SK-N-SH (cell line): ENCODE measurements around the gene DIPK1A. TPM values are rescaled to one million over a fixed set of nuclear protein-coding genes. Genes with fewer than 3 reads are reported as not detected.

Source experiments
- CTCF ChIA-PET: fragments of 300-600, 350-600 bp; formaldehyde crosslinking; extraction: SDS; loops from one replicate; lab custom pipeline; 2021; lab: Yijun Ruan, JAX
- POLR2A ChIA-PET: fragments of 350-600 bp; sonication (Branson Sonifier 250); formaldehyde crosslinking; extraction: SDS; loops from one replicate; lab custom pipeline; 2020; ENCODE audit warnings: antibody characterized with exemption, inconsistent platforms; lab: Yijun Ruan, JAX
- DNase-seq: peaks from one replicate; pipeline ENCODE4 v3.0.0; 2012
- H2AFZ ChIP-seq: fragments of 200-600 bp; sonication (generic); 2 replicates; pipeline ENCODE4 v1.8.1; 2016; ENCODE audit warnings: antibody characterized with exemption, mild to moderate bottlenecking, low read depth
- H3F3A ChIP-seq: fragments of 200-600 bp; sonication (generic); replicated peaks from 2 replicates; pipeline ENCODE3; 2016; ENCODE audit warnings: antibody characterized with exemption, mild to moderate bottlenecking; ENCODE audit not compliant: insufficient read depth
- H3K27ac ChIP-seq, 2 experiments: fragments of 200-500 bp in 1 of 2; fragments of 200-600 bp in 1 of 2; sonication (Bioruptor generic) in 1 of 2; sonication (generic), shearing (Covaris generic) in 1 of 2; 2 replicates each; pipeline versions ENCODE4 v1.5.1 to v1.6.1; 2014 to 2016; ENCODE audit warnings: low read depth in 2 of 2, inconsistent platforms in 1 of 2, low read length in 1 of 2, mild to moderate bottlenecking in 1 of 2, mixed read lengths in 1 of 2
- H3K27me3 ChIP-seq: fragments of 200-600 bp; sonication (generic), shearing (Covaris generic); 2 replicates; pipeline ENCODE4 v1.6.1; 2016; ENCODE audit warnings: mixed run types; ENCODE audit not compliant: insufficient read depth
- H3K36me3 ChIP-seq, 2 experiments: fragments of 200-500 bp in 1 of 2; fragments of 200-600 bp in 1 of 2; sonication (Bioruptor generic) in 1 of 2; sonication (generic) in 1 of 2; replicated peaks in 1 of 2; 2 replicates each; pipeline versions ENCODE3 to v1.5.1; 2014 to 2016; ENCODE audit warnings: low read length in 1 of 2, mild to moderate bottlenecking in 1 of 2; ENCODE audit not compliant: insufficient read depth in 2 of 2, control insufficient read depth in 1 of 2
- H3K4me1 ChIP-seq, 2 experiments: fragments of 200-500 bp in 1 of 2; fragments of 200-600 bp in 1 of 2; sonication (Bioruptor generic) in 1 of 2; sonication (generic), shearing (Covaris generic) in 1 of 2; 2 replicates each; pipeline versions ENCODE4 v1.5.1 to v1.6.1; 2014 to 2016; ENCODE audit warnings: low read depth in 1 of 2, low read length in 1 of 2, mixed run types in 1 of 2; ENCODE audit not compliant: insufficient read depth in 2 of 2, control insufficient read depth in 1 of 2
- H3K4me2 ChIP-seq: fragments of 200-600 bp; sonication (generic), shearing (Covaris generic); 2 replicates; pipeline ENCODE4 v1.6.1; 2017; ENCODE audit warnings: mixed run types
- H3K4me3 ChIP-seq, 2 experiments: fragments of 200-500 bp in 1 of 2; fragments of 200-600 bp in 1 of 2; sonication (Bioruptor generic) in 1 of 2; sonication (generic), shearing (Covaris generic) in 1 of 2; 2 replicates each; pipeline versions ENCODE4 v1.5.1 to v1.8.1; 2014 to 2016; ENCODE audit warnings: low read depth in 2 of 2, inconsistent platforms in 1 of 2, low read length in 1 of 2, mild to moderate bottlenecking in 1 of 2, mixed read lengths in 1 of 2, moderate library complexity in 1 of 2
- H3K79me2 ChIP-seq: fragments of 200-600 bp; sonication (generic); 2 replicates; pipeline ENCODE4 v1.8.1; 2017; ENCODE audit warnings: mild to moderate bottlenecking; ENCODE audit not compliant: insufficient read depth
- H3K9ac ChIP-seq: fragments of 200-600 bp; sonication (generic); 2 replicates; pipeline ENCODE4 v1.6.1; 2017; ENCODE audit warnings: mixed run types
- H3K9me2 ChIP-seq: fragments of 200-600 bp; sonication (generic); 2 replicates; pipeline ENCODE4 v1.6.1; 2017; ENCODE audit warnings: mixed run types
- H3K9me3 ChIP-seq: fragments of 200-600 bp; sonication (generic); 2 replicates; pipeline ENCODE4 v1.6.1; 2017; ENCODE audit warnings: mixed run types, mild to moderate bottlenecking, moderate library complexity
- H4K20me1 ChIP-seq: fragments of 200-600 bp; sonication (generic); 2 replicates; pipeline ENCODE4 v1.6.1; 2017; ENCODE audit warnings: mild to moderate bottlenecking, mixed run types; ENCODE audit not compliant: insufficient read depth
- CHD2 ChIP-seq: fragments of 150-350 bp; IDR thresholded peaks from 2 replicates; pipeline ENCODE4 v1.6.1; 2018; ENCODE audit warnings: low read length; ENCODE audit not compliant: partially characterized antibody
- EZH2phosphoT487 ChIP-seq: fragments of 200-600 bp; sonication (generic); IDR thresholded peaks from 2 replicates; pipeline ENCODE4 v1.6.1; 2017; ENCODE audit warnings: low read depth, mixed run types, mild to moderate bottlenecking, antibody characterized with exemption, moderate library complexity, borderline replicate concordance
- FOSL2 ChIP-seq: IDR thresholded peaks from 2 replicates; pipeline ENCODE4 v1.4.0; 2012; ENCODE audit warnings: low read depth, mild to moderate bottlenecking, moderate library complexity, borderline replicate concordance
- FOXM1 ChIP-seq: IDR thresholded peaks from 2 replicates; pipeline ENCODE4 v1.4.0; 2012; ENCODE audit warnings: low read depth, mild to moderate bottlenecking
- JUND ChIP-seq: IDR thresholded peaks from 2 replicates; pipeline ENCODE4 v1.4.0; 2012
- MEF2A ChIP-seq: IDR thresholded peaks from 2 replicates; pipeline ENCODE4 v1.4.0; 2012; ENCODE audit warnings: low read depth, borderline replicate concordance
- RAD21 ChIP-seq: IDR thresholded peaks from 2 replicates; pipeline ENCODE4 v1.6.1; 2012; ENCODE audit warnings: mild to moderate bottlenecking, low read length
- RCOR1 ChIP-seq: fragments of 150-350 bp; IDR thresholded peaks from 2 replicates; pipeline ENCODE4 v1.6.1; 2017; ENCODE audit warnings: antibody characterized with exemption, low read length
- RFX5 ChIP-seq: IDR thresholded peaks from 2 replicates; pipeline ENCODE4 v1.6.1; 2012; ENCODE audit warnings: mild to moderate bottlenecking, improper control_type of control experiment, low read length
- RXRA ChIP-seq: IDR thresholded peaks from 2 replicates; pipeline ENCODE4 v1.4.0; 2012; ENCODE audit warnings: low read depth, mild to moderate bottlenecking, borderline replicate concordance
- SIN3A ChIP-seq: IDR thresholded peaks from 2 replicates; pipeline ENCODE4 v1.6.1; 2012; ENCODE audit warnings: low read depth, mild to moderate bottlenecking, low read length, moderate library complexity, borderline replicate concordance
- TEAD4 ChIP-seq: IDR thresholded peaks from 2 replicates; pipeline ENCODE4 v1.4.0; 2012; ENCODE audit warnings: mild to moderate bottlenecking, borderline replicate concordance; ENCODE audit not compliant: insufficient read depth
- WGBS: methylation state at CpG from one replicate; pipeline ENCODE4 v1.1.6; 2017; ENCODE audit warnings: low lambda C conversion rate; 5-methylcytosine and 5-hydroxymethylcytosine counted together
- polyA plus RNA-seq, 3 experiments: library from polyadenylated mRNA; depleted of rRNA; stranded (reverse); fragments of >200 nt; gene quantifications; 2 replicates each; pipeline ENCODE4 v1.2.3, GENCODE V29; 2012
- TF ChIP-seq, protein P1 (sequence below): IDR thresholded peaks from 2 replicates; pipeline ENCODE4 v1.4.0; 2012; ENCODE audit warnings: low read depth, borderline replicate concordance
- TF ChIP-seq, protein P2 (sequence below): fragments of 150-350 bp; IDR thresholded peaks from 2 replicates; pipeline ENCODE4 v1.6.1; 2017; ENCODE audit warnings: antibody characterized with exemption, low read length, low read depth, borderline replicate concordance
- TF ChIP-seq, protein P3 (sequence below): fragments of 200-600 bp; sonication (generic); IDR thresholded peaks from 2 replicates; pipeline ENCODE4 v1.6.1; 2017; ENCODE audit warnings: antibody characterized with exemption, mild to moderate bottlenecking, moderate library complexity
- TF ChIP-seq, protein P4 (sequence below): IDR thresholded peaks from 2 replicates; pipeline ENCODE4 v1.4.0; 2012; ENCODE audit warnings: low read depth
- TF ChIP-seq, protein P5 (sequence below): fragments of 150-350 bp; IDR thresholded peaks from 2 replicates; pipeline ENCODE4 v1.6.1; 2016; ENCODE audit warnings: mild to moderate bottlenecking, low read depth, low read length

Gene DIPK1A
- polyA plus RNA-seq, 1 of the 3 experiments (the other 2 are of a cell fraction): 3.4 TPM

DNA sequence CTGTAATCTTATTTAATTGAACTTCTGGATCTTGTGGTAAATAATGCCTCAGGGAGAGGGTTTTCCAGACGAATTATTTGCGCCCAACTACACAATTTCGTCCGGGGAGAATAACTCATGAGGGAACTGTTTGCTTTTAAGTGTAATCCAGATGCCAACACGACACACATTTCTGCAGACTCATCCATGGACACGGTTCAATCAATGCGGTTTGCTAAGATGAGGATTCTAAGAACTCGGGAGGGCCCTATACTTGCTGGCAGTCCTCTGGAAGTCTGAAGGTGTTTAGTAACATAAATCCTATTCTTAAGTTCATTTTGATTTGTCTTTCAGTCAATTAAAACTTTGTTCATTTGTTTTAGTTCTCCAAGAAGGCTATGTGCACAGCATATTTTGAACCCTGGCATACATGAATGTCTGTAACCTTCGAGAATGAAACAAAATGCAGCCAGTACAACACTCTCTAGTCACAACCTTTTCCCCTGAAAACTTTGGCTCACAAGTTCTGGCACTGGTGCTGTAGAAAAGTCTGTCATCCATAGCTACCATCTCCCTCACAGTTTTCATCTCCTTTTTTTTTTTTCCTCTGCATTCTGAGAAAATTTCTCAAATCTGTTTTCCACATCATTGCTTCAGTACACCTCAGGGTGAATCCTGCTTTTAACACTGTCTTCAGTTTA, 38.8 kb downstream of the DIPK1A start:
- WGBS: 83% methylated on average over 9 of the region's 9 CpGs
- H3K9me3 ChIP-seq: no peaks in the 10 kb centered on the region
- no peaks in the 10 kb centered on the region for H3K79me2 ChIP-seq
- CTCF ChIA-PET: interaction anchor here (1.1 kb wide), 1 partner anchor 64 kb away, joined by 3 read pairs; no protein-coding TSS in a partner anchor
- POLR2A ChIA-PET: no interaction called here
- no peak overlapping the region for H2AFZ ChIP-seq
- TF ChIP-seq, protein P1, sequence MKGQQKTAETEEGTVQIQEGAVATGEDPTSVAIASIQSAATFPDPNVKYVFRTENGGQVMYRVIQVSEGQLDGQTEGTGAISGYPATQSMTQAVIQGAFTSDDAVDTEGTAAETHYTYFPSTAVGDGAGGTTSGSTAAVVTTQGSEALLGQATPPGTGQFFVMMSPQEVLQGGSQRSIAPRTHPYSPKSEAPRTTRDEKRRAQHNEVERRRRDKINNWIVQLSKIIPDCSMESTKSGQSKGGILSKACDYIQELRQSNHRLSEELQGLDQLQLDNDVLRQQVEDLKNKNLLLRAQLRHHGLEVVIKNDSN: no peak
- no peak for TF ChIP-seq FOXM1
- TF ChIP-seq, protein P2, sequence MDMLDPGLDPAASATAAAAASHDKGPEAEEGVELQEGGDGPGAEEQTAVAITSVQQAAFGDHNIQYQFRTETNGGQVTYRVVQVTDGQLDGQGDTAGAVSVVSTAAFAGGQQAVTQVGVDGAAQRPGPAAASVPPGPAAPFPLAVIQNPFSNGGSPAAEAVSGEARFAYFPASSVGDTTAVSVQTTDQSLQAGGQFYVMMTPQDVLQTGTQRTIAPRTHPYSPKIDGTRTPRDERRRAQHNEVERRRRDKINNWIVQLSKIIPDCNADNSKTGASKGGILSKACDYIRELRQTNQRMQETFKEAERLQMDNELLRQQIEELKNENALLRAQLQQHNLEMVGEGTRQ: no peak
- no peak for TF ChIP-seq RAD21
- TF ChIP-seq TEAD4: no peak
- no peaks in the 10 kb centered on the region for H3K27me3 ChIP-seq
- no peaks in the 10 kb centered on the region for H3K9me2 ChIP-seq
- no peak overlapping the region for H3K9ac ChIP-seq
- no peak overlapping the region for H3K27ac ChIP-seq
- H3K4me3 ChIP-seq: no peak overlapping the region
- H3K4me1 ChIP-seq: peaks cover 0 to 6% of the 10 kb centered on the region in 2 experiments; a peak in 2 of 4 replicates
- H3F3A ChIP-seq: no peaks in the 10 kb centered on the region
- H3K4me2 ChIP-seq: no peak overlapping the region
- no peaks in the 10 kb centered on the region for H3K36me3 ChIP-seq
- H4K20me1 ChIP-seq: no peaks in the 10 kb centered on the region
- no peak for DNase-seq

DNA sequence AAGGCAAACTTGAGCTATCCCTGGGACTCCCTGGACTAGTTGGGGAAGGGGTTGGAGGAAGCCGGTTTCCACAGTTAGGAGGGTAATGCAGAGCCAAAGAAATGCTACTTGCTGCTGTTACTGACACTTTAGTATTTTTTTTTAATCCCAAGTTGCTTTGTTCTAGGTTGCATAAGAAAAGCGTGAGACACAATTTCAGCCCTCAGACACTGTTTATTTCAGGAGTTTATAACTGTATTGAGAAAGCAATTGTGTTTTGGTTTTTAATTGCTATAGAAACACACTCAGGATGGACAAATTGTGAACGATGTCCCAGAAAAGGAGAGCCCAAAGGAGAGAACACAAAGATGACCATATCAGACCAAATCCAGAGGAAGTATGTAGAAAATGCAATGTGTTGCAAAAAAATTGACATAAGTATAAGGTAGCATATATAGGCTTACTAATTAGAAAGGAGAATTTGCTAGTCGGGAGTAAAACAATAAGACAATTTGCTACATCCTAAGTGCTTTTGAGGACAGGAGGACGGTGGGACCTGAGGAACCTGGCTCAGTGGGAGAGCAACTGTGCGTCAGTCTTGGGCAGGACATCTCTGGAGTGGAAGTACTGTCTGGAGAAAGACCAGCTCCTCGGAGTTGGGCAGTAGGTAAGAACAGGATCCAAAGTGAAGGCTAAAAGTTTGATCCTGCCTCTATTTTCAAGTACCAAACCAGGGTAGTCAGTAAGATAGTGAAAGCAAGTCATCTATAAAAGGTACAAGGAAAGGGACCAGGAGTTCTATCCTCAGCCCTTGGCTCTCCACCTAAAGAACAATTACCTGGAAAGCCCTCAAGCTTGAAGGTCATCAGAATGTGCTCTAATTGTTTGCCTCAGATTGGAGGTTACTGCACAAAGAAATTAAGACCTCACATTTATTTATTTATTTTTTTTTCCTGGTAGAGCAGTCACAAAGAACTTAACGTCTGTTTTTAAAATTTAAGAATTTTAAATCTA, 39.9 kb downstream of the DIPK1A start:
- ChIA-PET CTCF (interaction anchor here (0.5 to 1.4 kb wide), 3 partner anchors 39 to 73 kb away, joined by 3 read pairs; no protein-coding TSS in a partner anchor), POLR2A (no interaction called here)
- 87% methylated on average over 8 of the region's 8 CpGs for WGBS
- H3K4me2 ChIP-seq: no peak overlapping the region
- no peak for DNase-seq
- H3K79me2 ChIP-seq: no peaks in the 10 kb centered on the region
- peaks cover 0 to 6% of the 10 kb centered on the region in 2 experiments; a peak in 2 of 4 replicates for H3K4me1 ChIP-seq
- no peak overlapping the region for H3K4me3 ChIP-seq
- no peak overlapping the region for H2AFZ ChIP-seq
- no peaks in the 10 kb centered on the region for H3K9me2 ChIP-seq
- no peak overlapping the region for H3K9ac ChIP-seq
- H3K36me3 ChIP-seq: no peaks in the 10 kb centered on the region
- no peaks in the 10 kb centered on the region for H3K9me3 ChIP-seq
- no peak overlapping the region for H3K27ac ChIP-seq
- H3F3A ChIP-seq: no peaks in the 10 kb centered on the region
- H3K27me3 ChIP-seq: no peaks in the 10 kb centered on the region
- H4K20me1 ChIP-seq: no peaks in the 10 kb centered on the region
- no peak for TF ChIP-seq RXRA
- TF ChIP-seq RCOR1: no peak
- TF ChIP-seq RFX5: no peak
- no peak for TF ChIP-seq SIN3A
- no peak for TF ChIP-seq TEAD4
- TF ChIP-seq EZH2phosphoT487: no peak
- TF ChIP-seq, protein P3, sequence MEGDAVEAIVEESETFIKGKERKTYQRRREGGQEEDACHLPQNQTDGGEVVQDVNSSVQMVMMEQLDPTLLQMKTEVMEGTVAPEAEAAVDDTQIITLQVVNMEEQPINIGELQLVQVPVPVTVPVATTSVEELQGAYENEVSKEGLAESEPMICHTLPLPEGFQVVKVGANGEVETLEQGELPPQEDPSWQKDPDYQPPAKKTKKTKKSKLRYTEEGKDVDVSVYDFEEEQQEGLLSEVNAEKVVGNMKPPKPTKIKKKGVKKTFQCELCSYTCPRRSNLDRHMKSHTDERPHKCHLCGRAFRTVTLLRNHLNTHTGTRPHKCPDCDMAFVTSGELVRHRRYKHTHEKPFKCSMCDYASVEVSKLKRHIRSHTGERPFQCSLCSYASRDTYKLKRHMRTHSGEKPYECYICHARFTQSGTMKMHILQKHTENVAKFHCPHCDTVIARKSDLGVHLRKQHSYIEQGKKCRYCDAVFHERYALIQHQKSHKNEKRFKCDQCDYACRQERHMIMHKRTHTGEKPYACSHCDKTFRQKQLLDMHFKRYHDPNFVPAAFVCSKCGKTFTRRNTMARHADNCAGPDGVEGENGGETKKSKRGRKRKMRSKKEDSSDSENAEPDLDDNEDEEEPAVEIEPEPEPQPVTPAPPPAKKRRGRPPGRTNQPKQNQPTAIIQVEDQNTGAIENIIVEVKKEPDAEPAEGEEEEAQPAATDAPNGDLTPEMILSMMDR: no peak
- TF ChIP-seq, protein P4, sequence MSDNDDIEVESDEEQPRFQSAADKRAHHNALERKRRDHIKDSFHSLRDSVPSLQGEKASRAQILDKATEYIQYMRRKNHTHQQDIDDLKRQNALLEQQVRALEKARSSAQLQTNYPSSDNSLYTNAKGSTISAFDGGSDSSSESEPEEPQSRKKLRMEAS: no peak
- no peak for TF ChIP-seq MEF2A
- no peak for TF ChIP-seq FOSL2
- TF ChIP-seq, protein P5, sequence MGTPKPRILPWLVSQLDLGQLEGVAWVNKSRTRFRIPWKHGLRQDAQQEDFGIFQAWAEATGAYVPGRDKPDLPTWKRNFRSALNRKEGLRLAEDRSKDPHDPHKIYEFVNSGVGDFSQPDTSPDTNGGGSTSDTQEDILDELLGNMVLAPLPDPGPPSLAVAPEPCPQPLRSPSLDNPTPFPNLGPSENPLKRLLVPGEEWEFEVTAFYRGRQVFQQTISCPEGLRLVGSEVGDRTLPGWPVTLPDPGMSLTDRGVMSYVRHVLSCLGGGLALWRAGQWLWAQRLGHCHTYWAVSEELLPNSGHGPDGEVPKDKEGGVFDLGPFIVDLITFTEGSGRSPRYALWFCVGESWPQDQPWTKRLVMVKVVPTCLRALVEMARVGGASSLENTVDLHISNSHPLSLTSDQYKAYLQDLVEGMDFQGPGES: no peak
- TF ChIP-seq, protein P1: no peak
- TF ChIP-seq CHD2: no peak
- no peak for TF ChIP-seq JUND
